ENCODE results near the gene SETBP1.
"Not testable (repeated sequence)": the region's sequence is repeated elsewhere in the genome, so short reads cannot be mapped to it uniquely, and the experiment has no call there.

The SETBP1 gene

GRCh38 chr18:44708451-44709083, 27.9 kb downstream of the SETBP1 start:
- no peak for DNase-seq

GRCh38 chr18:44709307-44710126, 28.8 kb downstream of the SETBP1 start:
- DNase-seq: no peak

GRCh38 chr18:44710931-44711330, 30.2 kb downstream of the SETBP1 start:
- no peak for DNase-seq

GRCh38 chr18:44712025-44712424, 31.3 kb downstream of the SETBP1 start:
- no peak for DNase-seq

- no peak for DNase-seq
Observed at GRCh38 chr18:44713435-44713834, 32.7 kb downstream of the SETBP1 start.

- no peak for DNase-seq
Observed at GRCh38 chr18:44714376-44714775, 33.7 kb downstream of the SETBP1 start.

GRCh38 chr18:44715245-44715644, 34.6 kb downstream of the SETBP1 start:
- peak; percentile 59 for DNase-seq

GRCh38 chr18:44715842-44716241, 35.2 kb downstream of the SETBP1 start:
- peak; percentile 75 for DNase-seq

- no peak for DNase-seq
Observed at GRCh38 chr18:44716697-44717163, 36.0 kb downstream of the SETBP1 start.

GRCh38 chr18:44719519-44720060, 38.9 kb downstream of the SETBP1 start:
- DNase-seq: peak; percentile 31

- DNase-seq: not testable (repeated sequence)
Observed at GRCh38 chr18:44721748-44722147, 41.1 kb downstream of the SETBP1 start.

- DNase-seq: peak; percentile 31
Observed at GRCh38 chr18:44723411-44723810, 42.7 kb downstream of the SETBP1 start.

GRCh38 chr18:44724105-44724778, 43.6 kb downstream of the SETBP1 start:
- no peak for DNase-seq

- DNase-seq: no peak
Observed at GRCh38 chr18:44725300-44726058, 44.8 kb downstream of the SETBP1 start.

- DNase-seq: no peak
Observed at GRCh38 chr18:44726059-44726421, 45.4 kb downstream of the SETBP1 start.

GRCh38 chr18:44727291-44727690, 46.6 kb downstream of the SETBP1 start:
- DNase-seq: no peak

GRCh38 chr18:44729631-44730101, 49.0 kb downstream of the SETBP1 start:
- DNase-seq: no peak

GRCh38 chr18:44730803-44731529, 50.3 kb downstream of the SETBP1 start:
- no peak for DNase-seq

- DNase-seq: no peak
Observed at GRCh38 chr18:44731530-44732237, 51.0 kb downstream of the SETBP1 start.

- DNase-seq: peak; percentile 24
Observed at GRCh38 chr18:44732238-44732563, 51.5 kb downstream of the SETBP1 start.

- no peak for DNase-seq
Observed at GRCh38 chr18:44732599-44732998, 51.9 kb downstream of the SETBP1 start.

All from eye (tissue), 1 donor.